Measurements from ENCODE around the gene SDHA.
"Not testable (repeated sequence)": the region's sequence is repeated elsewhere in the genome, so short reads cannot be mapped to it uniquely, and the experiment has no call there.

SDHA gene

GRCh38 chr5:198516-199196 is 19.5 kb upstream of the SDHA start:
- DNase-seq = no peak

GRCh38 chr5:199197-199949 is 18.7 kb upstream of the SDHA start:
- no peak for DNase-seq

- no peak for DNase-seq
Observed at GRCh38 chr5:199950-200645, 18.0 kb upstream of the SDHA start.

GRCh38 chr5:200985-201384 is 17.1 kb upstream of the SDHA start:
- DNase-seq = no peak

- no peak for DNase-seq
Observed at GRCh38 chr5:201672-202071, 16.4 kb upstream of the SDHA start.

- no peak for DNase-seq
Observed at GRCh38 chr5:203246-203930, 14.7 kb upstream of the SDHA start.

- DNase-seq = no peak
Observed at GRCh38 chr5:204001-204400, 14.1 kb upstream of the SDHA start.

- DNase-seq = no peak
Observed at GRCh38 chr5:204462-204861, 13.7 kb upstream of the SDHA start.

GRCh38 chr5:204966-205670 is 13.0 kb upstream of the SDHA start:
- no peak for DNase-seq

GRCh38 chr5:206406-206805 is 11.7 kb upstream of the SDHA start:
- no peak for DNase-seq

- no peak for DNase-seq
Observed at GRCh38 chr5:206927-207536, 11.1 kb upstream of the SDHA start.

GRCh38 chr5:207599-207998 is 10.5 kb upstream of the SDHA start:
- DNase-seq = no peak

GRCh38 chr5:208449-209114 is 9.5 kb upstream of the SDHA start:
- no peak for DNase-seq

GRCh38 chr5:213803-214395 is 4.2 kb upstream of the SDHA start:
- DNase-seq = no peak

GRCh38 chr5:215256-215655 is 2.9 kb upstream of the SDHA start:
- DNase-seq = not testable (repeated sequence)

- not testable (repeated sequence) for DNase-seq
Observed at GRCh38 chr5:216076-216475, 2.0 kb upstream of the SDHA start.

- peak; percentile 15 to 16 for DNase-seq
Observed at GRCh38 chr5:218457-219291, 554 bp downstream of the SDHA start.

- DNase-seq = peak; percentile 20 to 39
Observed at GRCh38 chr5:219460-219863, 1.3 kb downstream of the SDHA start.

- DNase-seq = peak in 1 of 2 donors; percentile 58
Observed at GRCh38 chr5:219991-220390, 1.9 kb downstream of the SDHA start.

Measured in CD4-positive, alpha-beta T cell treated with Interleukin-4 for 1 hour (primary cell).